HEK293T (cell line): ENCODE measurements around the gene SERPINB2.

Source experiments
- FOXA1 ChIP-seq: fragments of 450-650 bp; IDR thresholded peaks from 2 replicates; pipeline ENCODE4 v1.6.1; 2016; ENCODE audit warnings: mild to moderate bottlenecking
- FOXK2 ChIP-seq: fragments of 450-650 bp; IDR thresholded peaks from 2 replicates; pipeline ENCODE4 v1.6.1; 2016; ENCODE audit warnings: mild to moderate bottlenecking
- FOXM1 ChIP-seq: fragments of 450-650 bp; IDR thresholded peaks from 2 replicates; pipeline ENCODE4 v1.6.1; 2017; ENCODE audit warnings: mild to moderate bottlenecking, borderline replicate concordance
- HDGF ChIP-seq: fragments of 450-650 bp; IDR thresholded peaks from 2 replicates; pipeline ENCODE4 v1.6.1; 2017; ENCODE audit warnings: antibody characterized with exemption, borderline replicate concordance
- L3MBTL2 ChIP-seq: fragments of 450-650 bp; conservative IDR thresholded peaks from 2 replicates; pipeline ENCODE4 v1.6.1; 2016; ENCODE audit warnings: mild to moderate bottlenecking
- PKNOX1 ChIP-seq: fragments of 450-650 bp; IDR thresholded peaks from 2 replicates; pipeline ENCODE4 v1.6.1; 2016
- SP1 ChIP-seq: fragments of 450-650 bp; IDR thresholded peaks from 2 replicates; pipeline ENCODE4 v1.6.1; 2017

- no peak for TF ChIP-seq L3MBTL2
- no peak for TF ChIP-seq FOXA1
- TF ChIP-seq FOXK2: no peak
- no peak for TF ChIP-seq FOXM1
- no peak for TF ChIP-seq HDGF
- no peak for TF ChIP-seq PKNOX1
- no peak for TF ChIP-seq SP1
Measured at GRCh38 chr18:63871836-63872235, 15.7 kb upstream of the SERPINB2 start.
